Stimulated activated CD8-positive, alpha-beta memory T cell treated with anti-CD3 and anti-CD28 coated beads, Interleukin-12 subunit alpha, Interleukin-12 subunit beta, amount 100 ng/mL, for 24 hours (primary cell): ENCODE measurements around the gene DALRD3.
"Not testable (repeated sequence)": the region's sequence is repeated elsewhere in the genome, so short reads cannot be mapped to it uniquely, and the experiment has no call there.

ENCODE experiments used
- DNase-seq: peaks from one replicate; pipeline ENCODE4 v3.0.0-alpha.2; 2020; ENCODE audit errors: extremely low read depth

Gene DALRD3

GRCh38 chr3:49021813-49022687, 3.7 kb upstream of the DALRD3 start, which contains the start of gene NDUFAF3:
Gene NDUFAF3, plus strand, starts transcription at chr3:49022121. Its CDS starts 24 bp downstream, at chr3:49022145.
- peak; percentile 72 for DNase-seq

GRCh38 chr3:49021213-49021812, 2.9 kb upstream of the DALRD3 start:
- DNase-seq: peak; percentile 97

GRCh38 chr3:49020330-49021212, 2.2 kb upstream of the DALRD3 start:
- no peak for DNase-seq

GRCh38 chr3:49019941-49020329, 1.6 kb upstream of the DALRD3 start:
- DNase-seq: no peak

- no peak for DNase-seq
Measured at GRCh38 chr3:49018707-49019006, 277 bp upstream of the DALRD3 start.

- no peak for DNase-seq
Measured at GRCh38 chr3:49017229-49017970, 980 bp downstream of the DALRD3 start.

GRCh38 chr3:49016414-49017228, 1.8 kb downstream of the DALRD3 start:
- DNase-seq: no peak

GRCh38 chr3:49015765-49016164, 2.6 kb downstream of the DALRD3 start:
- DNase-seq: no peak

GRCh38 chr3:49015072-49015471, 3.3 kb downstream of the DALRD3 start:
- no peak for DNase-seq

- no peak for DNase-seq
Measured at GRCh38 chr3:49013738-49014660, 4.4 kb downstream of the DALRD3 start.

- DNase-seq: no peak
Measured at GRCh38 chr3:49013113-49013737, 5.2 kb downstream of the DALRD3 start.

GRCh38 chr3:49012441-49013017, 5.9 kb downstream of the DALRD3 start:
- DNase-seq: no peak

- DNase-seq: no peak
Measured at GRCh38 chr3:49009396-49009795, 9.0 kb downstream of the DALRD3 start.

- DNase-seq: not testable (repeated sequence)
Measured at GRCh38 chr3:49008627-49009026, 9.8 kb downstream of the DALRD3 start.

GRCh38 chr3:49007771-49008528, 10.4 kb downstream of the DALRD3 start:
- peak; percentile 69 for DNase-seq

GRCh38 chr3:49007068-49007770, 11.2 kb downstream of the DALRD3 start, which contains the start of gene WDR6:
Gene WDR6, plus strand, starts transcription at chr3:49007391. Its CDS starts 41 bp downstream, at chr3:49007432.
- peak; percentile 91 for DNase-seq

GRCh38 chr3:49006408-49007067, 11.8 kb downstream of the DALRD3 start:
- DNase-seq: no peak
